Nephron (organoid): Measurements from ENCODE around the gene MYD88.

Experiments used
- H3K27ac Mint-ChIP-seq, 3 experiments: 2 replicates each; pipeline ENCODE4 v1.8.0; 2020; ENCODE audit warnings: mixed read lengths in 3 of 3, mild to moderate bottlenecking in 2 of 3, moderate library complexity in 1 of 3
- H3K27me3 Mint-ChIP-seq: 2 replicates; pipeline ENCODE4 v1.8.0; 2021; ENCODE audit warnings: low read depth, mild to moderate bottlenecking, moderate library complexity, mixed read lengths
- H3K36me3 Mint-ChIP-seq: 2 replicates; pipeline ENCODE4 v1.8.0; 2020; ENCODE audit warnings: low read depth, mixed read lengths
- H3K4me1 Mint-ChIP-seq: 2 replicates; pipeline ENCODE4 v1.8.0; 2020; ENCODE audit warnings: mixed read lengths
- H3K4me3 Mint-ChIP-seq, 3 experiments: 2 replicates each; pipeline ENCODE4 v1.8.0; 2020; ENCODE audit warnings: mild to moderate bottlenecking in 3 of 3, mixed read lengths in 3 of 3, moderate library complexity in 2 of 3
- H3K9me3 Mint-ChIP-seq: 2 replicates; pipeline ENCODE4 v1.8.0; 2020; ENCODE audit warnings: mixed read lengths
- CTCF ChIP-seq, 3 experiments: fragments of 200-600 bp; sonication (generic); IDR thresholded peaks; one replicate each; pipeline ENCODE4 v1.5.0; 2021; ENCODE audit warnings: antibody characterized with exemption in 3 of 3; ENCODE audit not compliant: unreplicated experiment in 3 of 3

MYD88 gene

GRCh38 chr3:38167591-38167990 lies 29.1 kb downstream of the MYD88 start:
- peaks cover 8% of the 10 kb centered on the region for H3K36me3 Mint-ChIP-seq
- H3K27ac Mint-ChIP-seq: peak overlapping the region in 1 of 3 experiments; percentile 13
- no peak for TF ChIP-seq CTCF (IDR thresholded peaks at IDR 0.05; ENCODE audit: unreplicated experiment in 3 of 3)
- H3K4me3 Mint-ChIP-seq: peak overlapping the region; percentile 45 to 98 (median 68)
- H3K27me3 Mint-ChIP-seq: no peaks in the 10 kb centered on the region
- H3K4me1 Mint-ChIP-seq: peaks cover 32% of the 10 kb centered on the region
- H3K9me3 Mint-ChIP-seq: no peaks in the 10 kb centered on the region

- no peak for TF ChIP-seq CTCF (IDR thresholded peaks at IDR 0.05; ENCODE audit: unreplicated experiment in 3 of 3)
- peak overlapping the region in 1 of 3 experiments; percentile 13 for H3K27ac Mint-ChIP-seq
- H3K4me3 Mint-ChIP-seq: peak overlapping the region; percentile 53 to 98 (median 68)
- H3K36me3 Mint-ChIP-seq: peaks cover 8% of the 10 kb centered on the region
- H3K27me3 Mint-ChIP-seq: no peaks in the 10 kb centered on the region
- H3K9me3 Mint-ChIP-seq: no peaks in the 10 kb centered on the region
- H3K4me1 Mint-ChIP-seq: peaks cover 32% of the 10 kb centered on the region
Observed at GRCh38 chr3:38168151-38169026, 29.9 kb downstream of the MYD88 start.

- H3K27ac Mint-ChIP-seq: no peak overlapping the region
Observed at GRCh38 chr3:38169027-38169317, 30.5 kb downstream of the MYD88 start.

GRCh38 chr3:38170722-38171121 lies 32.3 kb downstream of the MYD88 start:
- peaks cover 41% of the 10 kb centered on the region for H3K4me1 Mint-ChIP-seq
- TF ChIP-seq CTCF (IDR thresholded peaks at IDR 0.05; ENCODE audit: unreplicated experiment in 3 of 3): no peak
- peaks cover 8% of the 10 kb centered on the region for H3K36me3 Mint-ChIP-seq
- no peaks in the 10 kb centered on the region for H3K27me3 Mint-ChIP-seq
- no peaks in the 10 kb centered on the region for H3K9me3 Mint-ChIP-seq
- H3K27ac Mint-ChIP-seq: no peak overlapping the region
- H3K4me3 Mint-ChIP-seq: no peak overlapping the region

More at GRCh38 chr3:38169027-38169317, 30.5 kb downstream of the MYD88 start:
- TF ChIP-seq CTCF (IDR thresholded peaks at IDR 0.05; ENCODE audit: unreplicated experiment in 3 of 3): no peak
- H3K4me3 Mint-ChIP-seq: peak overlapping the region in 1 of 3 experiments; percentile 68
- peaks cover 8% of the 10 kb centered on the region for H3K36me3 Mint-ChIP-seq
- H3K9me3 Mint-ChIP-seq: no peaks in the 10 kb centered on the region
- H3K4me1 Mint-ChIP-seq: peaks cover 36% of the 10 kb centered on the region
- H3K27me3 Mint-ChIP-seq: no peaks in the 10 kb centered on the region

- H3K27me3 Mint-ChIP-seq: no peaks in the 10 kb centered on the region
- H3K4me3 Mint-ChIP-seq: no peak overlapping the region
- no peak for TF ChIP-seq CTCF (IDR thresholded peaks at IDR 0.05; ENCODE audit: unreplicated experiment in 3 of 3)
- peaks cover 35% of the 10 kb centered on the region for H3K4me1 Mint-ChIP-seq
- H3K36me3 Mint-ChIP-seq: peaks cover 8% of the 10 kb centered on the region
- no peaks in the 10 kb centered on the region for H3K9me3 Mint-ChIP-seq
- H3K27ac Mint-ChIP-seq: no peak overlapping the region
Observed at GRCh38 chr3:38171622-38172021, 33.2 kb downstream of the MYD88 start.
